ENCODE measurements around the gene UPF1. TPM values are rescaled to one million over a fixed set of nuclear protein-coding genes. Genes with fewer than 3 reads are reported as not detected.

Gene UPF1
- total RNA-seq, 4 donors from 2014 or later: 63.9 to 157 (median 127) TPM

DNA sequence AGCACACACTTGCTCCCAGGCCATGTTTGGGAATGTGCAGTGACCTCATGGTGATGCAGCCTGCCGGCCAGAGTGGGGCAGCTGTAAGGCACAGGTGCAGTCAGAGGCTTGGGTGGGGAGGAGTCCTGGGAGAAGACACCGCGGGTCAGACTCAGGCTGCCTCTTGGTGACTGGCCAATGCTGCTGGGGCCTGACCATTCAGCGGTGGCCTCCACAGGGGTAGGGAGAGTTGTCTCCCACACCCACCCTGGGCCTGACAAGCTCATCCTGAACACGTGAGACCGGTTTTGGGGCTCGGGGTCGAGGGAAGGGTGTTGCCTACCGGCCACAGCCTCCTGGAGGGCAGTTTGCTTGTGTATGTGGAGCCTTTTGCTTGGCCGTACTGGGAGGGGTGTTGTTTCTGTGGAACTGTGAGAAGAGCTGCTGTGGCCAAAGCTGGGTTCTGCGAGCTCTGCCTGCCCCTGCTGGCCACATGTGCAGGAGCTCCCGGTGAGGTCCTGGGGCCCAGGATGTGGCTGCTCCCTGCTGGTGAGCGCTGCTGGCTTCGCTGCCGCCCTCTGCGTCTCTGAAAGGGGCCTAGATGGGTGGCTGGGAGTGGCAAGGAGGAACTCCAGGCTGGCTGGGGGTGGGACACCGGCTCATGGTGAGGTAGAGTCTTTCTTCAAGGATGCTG lies 22.1 kb downstream of the UPF1 start:
- TF ChIP-seq, protein P1, sequence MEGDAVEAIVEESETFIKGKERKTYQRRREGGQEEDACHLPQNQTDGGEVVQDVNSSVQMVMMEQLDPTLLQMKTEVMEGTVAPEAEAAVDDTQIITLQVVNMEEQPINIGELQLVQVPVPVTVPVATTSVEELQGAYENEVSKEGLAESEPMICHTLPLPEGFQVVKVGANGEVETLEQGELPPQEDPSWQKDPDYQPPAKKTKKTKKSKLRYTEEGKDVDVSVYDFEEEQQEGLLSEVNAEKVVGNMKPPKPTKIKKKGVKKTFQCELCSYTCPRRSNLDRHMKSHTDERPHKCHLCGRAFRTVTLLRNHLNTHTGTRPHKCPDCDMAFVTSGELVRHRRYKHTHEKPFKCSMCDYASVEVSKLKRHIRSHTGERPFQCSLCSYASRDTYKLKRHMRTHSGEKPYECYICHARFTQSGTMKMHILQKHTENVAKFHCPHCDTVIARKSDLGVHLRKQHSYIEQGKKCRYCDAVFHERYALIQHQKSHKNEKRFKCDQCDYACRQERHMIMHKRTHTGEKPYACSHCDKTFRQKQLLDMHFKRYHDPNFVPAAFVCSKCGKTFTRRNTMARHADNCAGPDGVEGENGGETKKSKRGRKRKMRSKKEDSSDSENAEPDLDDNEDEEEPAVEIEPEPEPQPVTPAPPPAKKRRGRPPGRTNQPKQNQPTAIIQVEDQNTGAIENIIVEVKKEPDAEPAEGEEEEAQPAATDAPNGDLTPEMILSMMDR (IDR thresholded peaks at IDR 0.05): no peak
- TF ChIP-seq POLR2A (IDR thresholded peaks at IDR 0.05): no peak
- Histone ChIP-seq H3K4me3 (no peak overlapping the region), H3K9me3 (no peaks in the 10 kb centered on the region), H3K36me3 (peaks cover 0 to 96% (median 0%) of the 10 kb centered on the region in 3 donors), H3K4me1 (peaks cover 0 to 16% (median 6%) of the 10 kb centered on the region in 4 donors), H3K27me3 (no peaks in the 10 kb centered on the region), H3K27ac (no peak overlapping the region)
- no peak for DNase-seq

DNA sequence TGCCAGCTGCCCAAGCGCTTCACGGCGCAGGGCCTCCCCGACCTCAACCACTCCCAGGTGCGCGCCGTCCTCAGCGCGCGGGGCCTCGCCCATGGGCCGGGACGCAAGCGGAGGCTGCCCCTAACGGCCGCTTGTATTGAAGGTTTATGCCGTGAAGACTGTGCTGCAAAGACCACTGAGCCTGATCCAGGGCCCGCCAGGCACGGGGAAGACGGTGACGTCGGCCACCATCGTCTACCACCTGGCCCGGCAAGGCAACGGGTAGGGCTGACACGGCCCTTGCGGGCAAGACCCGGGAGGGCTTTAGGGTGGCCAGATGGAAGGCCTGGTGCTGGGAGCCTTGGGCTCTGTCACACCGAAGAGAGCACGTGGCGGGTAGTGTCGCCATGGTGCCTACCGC lies 23.2 kb downstream of the UPF1 start:
- H3K27ac ChIP-seq: no peak overlapping the region
- no peak for TF ChIP-seq POLR2A (IDR thresholded peaks at IDR 0.05)
- TF ChIP-seq, protein P1 (IDR thresholded peaks at IDR 0.05): no peak
- DNase-seq: no peak
- H3K4me1 ChIP-seq: peaks cover 0 to 5% (median under 1%) of the 10 kb centered on the region in 4 donors
- no peak overlapping the region for H3K4me3 ChIP-seq
- no peaks in the 10 kb centered on the region for H3K9me3 ChIP-seq
- H3K36me3 ChIP-seq: peaks cover 0 to 99% (median 0%) of the 10 kb centered on the region in 3 donors
- H3K27me3 ChIP-seq: no peaks in the 10 kb centered on the region

DNA sequence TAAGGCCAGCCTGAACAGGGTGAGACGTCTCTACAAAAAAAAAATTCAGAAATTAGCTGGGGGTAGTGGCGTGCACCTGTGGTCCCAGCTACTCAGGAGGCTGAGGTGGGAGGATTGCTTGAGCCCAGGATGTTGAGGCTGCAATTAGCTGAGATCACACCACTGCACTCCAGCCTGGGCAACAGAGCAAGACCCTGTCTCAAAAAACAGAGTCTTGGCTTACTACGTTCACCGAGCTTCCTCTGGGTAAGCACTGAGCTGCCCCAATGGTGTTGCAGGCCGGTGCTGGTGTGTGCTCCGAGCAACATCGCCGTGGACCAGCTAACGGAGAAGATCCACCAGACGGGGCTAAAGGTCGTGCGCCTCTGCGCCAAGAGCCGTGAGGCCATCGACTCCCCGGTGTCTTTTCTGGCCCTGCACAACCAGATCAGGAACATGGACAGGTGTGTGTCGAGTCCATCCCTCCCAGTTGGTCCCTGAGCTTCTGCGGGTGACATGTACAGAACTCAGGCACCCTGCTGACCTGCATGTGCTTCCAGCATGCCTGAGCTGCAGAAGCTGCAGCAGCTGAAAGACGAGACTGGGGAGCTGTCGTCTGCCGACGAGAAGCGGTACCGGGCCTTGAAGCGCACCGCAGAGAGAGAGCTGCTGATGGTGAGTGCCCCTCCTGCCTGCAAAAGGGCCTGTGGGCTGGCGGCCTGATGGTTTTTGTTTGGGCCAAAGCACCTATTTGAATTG lies 24.1 kb downstream of the UPF1 start:
- Histone ChIP-seq H3K4me3 (no peak overlapping the region), H3K27ac (no peak overlapping the region), H3K36me3 (peaks cover 0 to 99% (median 0%) of the 10 kb centered on the region in 3 donors), H3K27me3 (no peaks in the 10 kb centered on the region), H3K9me3 (no peaks in the 10 kb centered on the region), H3K4me1 (no peaks in the 10 kb centered on the region)
- TF ChIP-seq POLR2A (IDR thresholded peaks at IDR 0.05): no peak
- TF ChIP-seq, protein P1 (IDR thresholded peaks at IDR 0.05): no peak
- no peak for DNase-seq

DNA sequence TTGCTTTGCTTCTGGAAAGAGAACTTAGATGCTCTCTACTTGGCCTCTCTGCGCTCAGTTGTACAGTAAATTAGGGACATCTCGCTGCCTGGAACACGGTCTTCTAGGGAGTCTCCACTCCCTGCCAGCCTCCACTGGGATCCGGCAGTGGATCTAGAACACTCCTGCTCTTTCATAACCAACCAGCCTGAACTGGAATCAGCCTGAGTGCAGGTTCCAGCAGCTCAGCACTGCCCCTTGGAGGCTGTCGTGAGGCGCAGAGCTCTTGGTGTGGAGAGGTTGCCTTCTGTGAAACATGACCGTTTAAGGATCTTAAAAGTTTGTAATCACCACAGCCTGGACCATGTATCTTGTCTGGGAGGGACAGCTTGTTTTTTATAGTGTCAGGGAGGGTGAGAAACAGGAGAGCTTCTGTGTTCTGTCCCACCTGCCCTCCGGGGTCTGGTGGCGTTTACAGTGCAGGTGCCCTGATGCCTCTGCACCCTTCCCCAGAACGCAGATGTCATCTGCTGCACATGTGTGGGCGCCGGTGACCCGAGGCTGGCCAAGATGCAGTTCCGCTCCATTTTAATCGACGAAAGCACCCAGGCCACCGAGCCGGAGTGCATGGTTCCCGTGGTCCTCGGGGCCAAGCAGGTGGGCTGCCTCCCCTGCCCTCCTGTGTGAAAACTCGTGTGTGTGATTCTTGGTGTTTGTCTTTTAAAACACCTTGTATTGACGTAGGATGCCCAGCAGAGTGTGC lies 24.8 kb downstream of the UPF1 start:
- no peak for DNase-seq

DNA sequence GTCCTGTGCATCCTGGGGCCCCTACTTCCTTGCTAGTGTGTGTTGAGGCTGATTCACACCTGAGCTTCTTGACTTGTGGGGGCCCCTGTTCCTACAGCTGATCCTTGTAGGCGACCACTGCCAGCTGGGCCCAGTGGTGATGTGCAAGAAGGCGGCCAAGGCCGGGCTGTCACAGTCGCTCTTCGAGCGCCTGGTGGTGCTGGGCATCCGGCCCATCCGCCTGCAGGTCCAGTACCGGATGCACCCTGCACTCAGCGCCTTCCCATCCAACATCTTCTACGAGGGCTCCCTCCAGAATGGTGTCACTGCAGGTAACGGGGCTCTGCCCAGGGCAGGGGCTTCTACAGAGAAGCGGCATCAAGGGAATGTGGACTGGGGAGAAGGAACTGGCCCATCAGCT lies 25.5 kb downstream of the UPF1 start:
- H3K27ac ChIP-seq: no peak overlapping the region
- no peaks in the 10 kb centered on the region for H3K9me3 ChIP-seq
- H3K4me1 ChIP-seq: no peaks in the 10 kb centered on the region
- DNase-seq: no peak
- no peak overlapping the region for H3K4me3 ChIP-seq
- H3K27me3 ChIP-seq: no peaks in the 10 kb centered on the region
- TF ChIP-seq POLR2A (IDR thresholded peaks at IDR 0.05): no peak
- TF ChIP-seq, protein P1 (IDR thresholded peaks at IDR 0.05): no peak
- H3K36me3 ChIP-seq: peaks cover 0 to 100% (median 0%) of the 10 kb centered on the region in 3 donors

More for the DNA sequence above, 24.8 kb downstream of the UPF1 start:
- TF ChIP-seq POLR2A (IDR thresholded peaks at IDR 0.05): no peak
- TF ChIP-seq, protein P1 (IDR thresholded peaks at IDR 0.05): peak in 1 of 6 experiments; percentile 4
- Histone ChIP-seq H3K27ac (no peak overlapping the region), H3K4me1 (no peaks in the 10 kb centered on the region), H3K4me3 (no peak overlapping the region), H3K36me3 (peaks cover 0 to 100% (median 0%) of the 10 kb centered on the region in 3 donors), H3K27me3 (no peaks in the 10 kb centered on the region), H3K9me3 (no peaks in the 10 kb centered on the region)

Measured in Peyer's patch (tissue), 4 donors.